Measurements from ENCODE around the gene MVK. TPM values are rescaled to one million over a fixed set of nuclear protein-coding genes. Genes with fewer than 3 reads are reported as not detected.

The MVK gene
- polyA plus RNA-seq, 1 of the 3 experiments (the other 2 are of a cell fraction) = 7.0 TPM

DNA sequence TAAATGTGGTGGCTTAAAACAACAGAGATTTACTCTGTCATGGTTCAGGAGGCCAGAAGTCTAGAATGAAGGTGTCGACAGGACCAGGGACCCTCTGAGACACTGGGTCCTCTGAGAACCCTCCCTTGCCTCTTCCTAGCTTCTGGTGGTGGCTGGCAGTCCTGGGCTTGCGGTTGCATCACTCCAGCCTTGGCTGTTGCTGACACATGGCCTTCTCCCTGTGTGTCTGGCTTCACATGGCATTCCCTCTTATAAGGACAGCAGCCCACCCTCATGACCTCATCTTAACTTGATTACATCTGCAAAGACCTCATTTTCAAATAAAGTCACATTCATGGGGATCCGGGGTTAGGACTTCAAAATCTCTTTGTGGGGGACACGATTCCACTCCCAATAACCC, 36.9 kb downstream of the MVK start (continued):
- TF ChIP-seq, protein P1, sequence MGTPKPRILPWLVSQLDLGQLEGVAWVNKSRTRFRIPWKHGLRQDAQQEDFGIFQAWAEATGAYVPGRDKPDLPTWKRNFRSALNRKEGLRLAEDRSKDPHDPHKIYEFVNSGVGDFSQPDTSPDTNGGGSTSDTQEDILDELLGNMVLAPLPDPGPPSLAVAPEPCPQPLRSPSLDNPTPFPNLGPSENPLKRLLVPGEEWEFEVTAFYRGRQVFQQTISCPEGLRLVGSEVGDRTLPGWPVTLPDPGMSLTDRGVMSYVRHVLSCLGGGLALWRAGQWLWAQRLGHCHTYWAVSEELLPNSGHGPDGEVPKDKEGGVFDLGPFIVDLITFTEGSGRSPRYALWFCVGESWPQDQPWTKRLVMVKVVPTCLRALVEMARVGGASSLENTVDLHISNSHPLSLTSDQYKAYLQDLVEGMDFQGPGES (IDR thresholded peaks at IDR 0.05; ENCODE audit: low read depth, low read length) = no peak
- TF ChIP-seq SIN3A (IDR thresholded peaks at IDR 0.05; ENCODE audit: borderline replicate concordance, low read depth, low read length) = no peak
- TF ChIP-seq RFX5 (IDR thresholded peaks at IDR 0.05; ENCODE audit: low read length) = no peak

DNA sequence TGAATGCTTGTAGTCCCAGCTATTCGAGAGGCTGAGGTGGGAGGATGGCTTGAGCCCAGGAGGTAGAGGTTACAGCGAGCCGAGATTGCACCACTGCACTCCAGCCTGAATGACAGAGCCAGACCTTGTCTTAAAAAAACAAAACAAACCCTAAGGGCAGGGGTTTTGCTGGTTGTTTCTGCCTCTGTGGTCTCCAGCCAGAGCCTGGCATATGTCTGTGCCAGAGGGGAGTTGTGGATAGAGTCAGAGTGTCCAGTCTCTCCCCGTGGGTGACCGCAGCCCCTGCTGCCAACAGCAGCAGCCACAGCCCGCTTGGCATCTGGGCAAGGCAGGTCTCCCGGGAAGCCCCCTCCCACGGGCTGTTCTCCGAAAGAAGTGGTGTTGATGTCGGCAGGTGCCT, 37.6 kb downstream of the MVK start:
- no peaks in the 10 kb centered on the region for H3K36me3 ChIP-seq (replicated peaks in 1 of 2; ENCODE audit: control insufficient read depth in 1 of 2, insufficient read depth in 2 of 2, low read length in 1 of 2)
- H3K9me3 ChIP-seq = no peaks in the 10 kb centered on the region
- WGBS (ENCODE audit: low lambda C conversion rate) = 14% methylated on average over 4 of the region's 10 CpGs
- no peaks in the 10 kb centered on the region for H4K20me1 ChIP-seq (ENCODE audit: insufficient read depth)
- POLR2A ChIA-PET = interaction anchor here (1.1 to 1.4 kb wide), 2 partner anchors 10 to 14 kb away, joined by 5 to 6 read pairs; no protein-coding TSS in a partner anchor
- no peak overlapping the region for H3K4me3 ChIP-seq (ENCODE audit: low read depth in 2 of 2, low read length in 1 of 2)
- H3K27me3 ChIP-seq (ENCODE audit: insufficient read depth) = peaks cover 7% of the 10 kb centered on the region; the same call in 1 of the 2 replicates
- H3K4me2 ChIP-seq = no peak overlapping the region
- H3K27ac ChIP-seq (ENCODE audit: low read depth in 2 of 2, low read length in 1 of 2) = peak overlapping the region in 1 of 2 experiments; percentile 31; a peak in 2 of 4 replicates
- no peaks in the 10 kb centered on the region for H3F3A ChIP-seq (replicated peaks; ENCODE audit: insufficient read depth)
- CTCF ChIA-PET = interaction anchor here (0.9 to 1.9 kb wide), 3 partner anchors 14 to 154 kb away, joined by 3 to 8 read pairs (median 3); no protein-coding TSS in a partner anchor
- H3K9ac ChIP-seq = no peak overlapping the region
- no peaks in the 10 kb centered on the region for H3K79me2 ChIP-seq (ENCODE audit: insufficient read depth)
- H3K4me1 ChIP-seq (ENCODE audit: control insufficient read depth in 1 of 2, insufficient read depth in 2 of 2, low read depth in 1 of 2, low read length in 1 of 2) = peaks cover 0 to 56% of the 10 kb centered on the region in 2 experiments; a peak in 2 of 4 replicates
- peak; percentile 72; the same call in 1 of the 2 replicates for TF ChIP-seq RCOR1 (IDR thresholded peaks at IDR 0.05; ENCODE audit: low read length)
- TF ChIP-seq EP300 (IDR thresholded peaks at IDR 0.05; ENCODE audit: borderline replicate concordance in 1 of 2, low read depth in 1 of 2, low read length in 1 of 2) = peak in 1 of 2 experiments; percentile 83; a peak in 2 of 4 replicates
- no peak for TF ChIP-seq ELF1 (IDR thresholded peaks at IDR 0.05)
- peak; percentile 24; the same call in 1 of the 2 replicates for TF ChIP-seq RAD21 (IDR thresholded peaks at IDR 0.05; ENCODE audit: low read length)
- TF ChIP-seq, protein P2, sequence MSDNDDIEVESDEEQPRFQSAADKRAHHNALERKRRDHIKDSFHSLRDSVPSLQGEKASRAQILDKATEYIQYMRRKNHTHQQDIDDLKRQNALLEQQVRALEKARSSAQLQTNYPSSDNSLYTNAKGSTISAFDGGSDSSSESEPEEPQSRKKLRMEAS (IDR thresholded peaks at IDR 0.05; ENCODE audit: low read depth) = no peak
- TF ChIP-seq FOXJ3 (CRISPR knock-in tag; IDR thresholded peaks at IDR 0.05) = peak; percentile 69
- TF ChIP-seq MXI1 (IDR thresholded peaks at IDR 0.05; ENCODE audit: low read depth, low read length) = no peak
- TF ChIP-seq EZH2phosphoT487 (IDR thresholded peaks at IDR 0.05; ENCODE audit: borderline replicate concordance, low read depth) = no peak
- no peaks in the 10 kb centered on the region for H3K9me2 ChIP-seq
- DNase-seq = peak; percentile 81
- no peak overlapping the region for H2AFZ ChIP-seq (ENCODE audit: low read depth)

DNA sequence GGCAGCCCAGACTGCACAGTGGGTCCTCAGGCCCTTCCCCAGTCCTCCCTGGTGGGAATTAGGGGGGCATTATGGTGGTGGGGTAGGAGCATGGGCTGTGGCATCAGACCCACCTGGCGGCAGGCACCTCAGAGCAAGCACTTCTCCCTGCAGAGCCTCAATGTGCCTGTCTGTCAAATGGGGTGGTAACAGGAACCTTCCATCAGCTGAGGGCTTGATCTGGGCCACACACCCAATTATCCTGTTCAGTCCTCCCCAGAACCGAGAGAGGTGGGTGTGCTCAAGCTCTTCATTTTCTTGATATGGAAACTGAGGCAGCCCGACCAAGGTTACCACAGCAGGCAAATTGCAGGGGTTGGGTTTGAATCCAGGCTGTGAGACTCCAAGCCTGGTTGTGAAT, 38.4 kb downstream of the MVK start:
- no peak overlapping the region for H3K4me2 ChIP-seq
- H3K27ac ChIP-seq (ENCODE audit: low read depth in 2 of 2, low read length in 1 of 2) = peak overlapping the region in 1 of 2 experiments; percentile 31; a peak in 2 of 4 replicates
- peaks cover 7% of the 10 kb centered on the region; the same call in 1 of the 2 replicates for H3K27me3 ChIP-seq (ENCODE audit: insufficient read depth)
- DNase-seq = no peak
- no peaks in the 10 kb centered on the region for H3F3A ChIP-seq (replicated peaks; ENCODE audit: insufficient read depth)
- peaks cover 0 to 57% of the 10 kb centered on the region in 2 experiments; a peak in 2 of 4 replicates for H3K4me1 ChIP-seq (ENCODE audit: control insufficient read depth in 1 of 2, insufficient read depth in 2 of 2, low read depth in 1 of 2, low read length in 1 of 2)
- H3K4me3 ChIP-seq (ENCODE audit: low read depth in 2 of 2, low read length in 1 of 2) = no peak overlapping the region
- no peaks in the 10 kb centered on the region for H3K9me2 ChIP-seq
- no peaks in the 10 kb centered on the region for H3K79me2 ChIP-seq (ENCODE audit: insufficient read depth)
- no peaks in the 10 kb centered on the region for H3K36me3 ChIP-seq (replicated peaks in 1 of 2; ENCODE audit: control insufficient read depth in 1 of 2, insufficient read depth in 2 of 2, low read length in 1 of 2)
- no peaks in the 10 kb centered on the region for H3K9me3 ChIP-seq
- no peaks in the 10 kb centered on the region for H4K20me1 ChIP-seq (ENCODE audit: insufficient read depth)
- 83% methylated on average over 2 of the region's 3 CpGs for WGBS (ENCODE audit: low lambda C conversion rate)
- ChIA-PET CTCF (interaction anchor here (1.0 to 2.5 kb wide), 5 partner anchors 15 to 153 kb away, joined by 3 to 10 read pairs (median 3); no protein-coding TSS in a partner anchor), POLR2A (no interaction called here)
- H2AFZ ChIP-seq (ENCODE audit: low read depth) = no peak overlapping the region
- no peak overlapping the region for H3K9ac ChIP-seq
- TF ChIP-seq, protein P3, sequence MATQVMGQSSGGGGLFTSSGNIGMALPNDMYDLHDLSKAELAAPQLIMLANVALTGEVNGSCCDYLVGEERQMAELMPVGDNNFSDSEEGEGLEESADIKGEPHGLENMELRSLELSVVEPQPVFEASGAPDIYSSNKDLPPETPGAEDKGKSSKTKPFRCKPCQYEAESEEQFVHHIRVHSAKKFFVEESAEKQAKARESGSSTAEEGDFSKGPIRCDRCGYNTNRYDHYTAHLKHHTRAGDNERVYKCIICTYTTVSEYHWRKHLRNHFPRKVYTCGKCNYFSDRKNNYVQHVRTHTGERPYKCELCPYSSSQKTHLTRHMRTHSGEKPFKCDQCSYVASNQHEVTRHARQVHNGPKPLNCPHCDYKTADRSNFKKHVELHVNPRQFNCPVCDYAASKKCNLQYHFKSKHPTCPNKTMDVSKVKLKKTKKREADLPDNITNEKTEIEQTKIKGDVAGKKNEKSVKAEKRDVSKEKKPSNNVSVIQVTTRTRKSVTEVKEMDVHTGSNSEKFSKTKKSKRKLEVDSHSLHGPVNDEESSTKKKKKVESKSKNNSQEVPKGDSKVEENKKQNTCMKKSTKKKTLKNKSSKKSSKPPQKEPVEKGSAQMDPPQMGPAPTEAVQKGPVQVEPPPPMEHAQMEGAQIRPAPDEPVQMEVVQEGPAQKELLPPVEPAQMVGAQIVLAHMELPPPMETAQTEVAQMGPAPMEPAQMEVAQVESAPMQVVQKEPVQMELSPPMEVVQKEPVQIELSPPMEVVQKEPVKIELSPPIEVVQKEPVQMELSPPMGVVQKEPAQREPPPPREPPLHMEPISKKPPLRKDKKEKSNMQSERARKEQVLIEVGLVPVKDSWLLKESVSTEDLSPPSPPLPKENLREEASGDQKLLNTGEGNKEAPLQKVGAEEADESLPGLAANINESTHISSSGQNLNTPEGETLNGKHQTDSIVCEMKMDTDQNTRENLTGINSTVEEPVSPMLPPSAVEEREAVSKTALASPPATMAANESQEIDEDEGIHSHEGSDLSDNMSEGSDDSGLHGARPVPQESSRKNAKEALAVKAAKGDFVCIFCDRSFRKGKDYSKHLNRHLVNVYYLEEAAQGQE (IDR thresholded peaks at IDR 0.05; ENCODE audit: low read depth, low read length) = no peak
- TF ChIP-seq, protein P4, sequence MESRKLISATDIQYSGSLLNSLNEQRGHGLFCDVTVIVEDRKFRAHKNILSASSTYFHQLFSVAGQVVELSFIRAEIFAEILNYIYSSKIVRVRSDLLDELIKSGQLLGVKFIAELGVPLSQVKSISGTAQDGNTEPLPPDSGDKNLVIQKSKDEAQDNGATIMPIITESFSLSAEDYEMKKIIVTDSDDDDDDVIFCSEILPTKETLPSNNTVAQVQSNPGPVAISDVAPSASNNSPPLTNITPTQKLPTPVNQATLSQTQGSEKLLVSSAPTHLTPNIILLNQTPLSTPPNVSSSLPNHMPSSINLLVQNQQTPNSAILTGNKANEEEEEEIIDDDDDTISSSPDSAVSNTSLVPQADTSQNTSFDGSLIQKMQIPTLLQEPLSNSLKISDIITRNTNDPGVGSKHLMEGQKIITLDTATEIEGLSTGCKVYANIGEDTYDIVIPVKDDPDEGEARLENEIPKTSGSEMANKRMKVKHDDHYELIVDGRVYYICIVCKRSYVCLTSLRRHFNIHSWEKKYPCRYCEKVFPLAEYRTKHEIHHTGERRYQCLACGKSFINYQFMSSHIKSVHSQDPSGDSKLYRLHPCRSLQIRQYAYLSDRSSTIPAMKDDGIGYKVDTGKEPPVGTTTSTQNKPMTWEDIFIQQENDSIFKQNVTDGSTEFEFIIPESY (IDR thresholded peaks at IDR 0.05; ENCODE audit: borderline replicate concordance, low read depth) = no peak
- TF ChIP-seq NFIC (IDR thresholded peaks at IDR 0.05; ENCODE audit: borderline replicate concordance) = no peak
- TF ChIP-seq, protein P5, sequence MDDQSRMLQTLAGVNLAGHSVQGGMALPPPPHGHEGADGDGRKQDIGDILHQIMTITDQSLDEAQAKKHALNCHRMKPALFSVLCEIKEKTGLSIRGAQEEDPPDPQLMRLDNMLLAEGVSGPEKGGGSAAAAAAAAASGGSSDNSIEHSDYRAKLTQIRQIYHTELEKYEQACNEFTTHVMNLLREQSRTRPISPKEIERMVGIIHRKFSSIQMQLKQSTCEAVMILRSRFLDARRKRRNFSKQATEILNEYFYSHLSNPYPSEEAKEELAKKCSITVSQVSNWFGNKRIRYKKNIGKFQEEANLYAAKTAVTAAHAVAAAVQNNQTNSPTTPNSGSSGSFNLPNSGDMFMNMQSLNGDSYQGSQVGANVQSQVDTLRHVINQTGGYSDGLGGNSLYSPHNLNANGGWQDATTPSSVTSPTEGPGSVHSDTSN (IDR thresholded peaks at IDR 0.05) = no peak
- TF ChIP-seq FOSL2 (IDR thresholded peaks at IDR 0.05; ENCODE audit: borderline replicate concordance, low read depth) = no peak
- no peak for TF ChIP-seq TAF1 (IDR thresholded peaks at IDR 0.05; ENCODE audit: borderline replicate concordance, low read depth, low read length)
